Activated T-cell treated with anti-CD3 and anti-CD28 coated beads, Interleukin-2, amount 50 U/mL, for 48 hours (primary cell): ENCODE measurements around the gene PARD6B.
"Not testable (repeated sequence)": the region's sequence is repeated elsewhere in the genome, so short reads cannot be mapped to it uniquely, and the experiment has no call there.

Experiments
- DNase-seq, 2 experiments: peaks; one replicate each; pipeline ENCODE4 v3.0.0-alpha.2; 2020

Gene PARD6B

GRCh38 chr20:50777373-50777772 is 46.0 kb downstream of the PARD6B start:
- DNase-seq = no peak

GRCh38 chr20:50778994-50779393 is 47.6 kb downstream of the PARD6B start:
- DNase-seq = not testable (repeated sequence)

GRCh38 chr20:50783390-50783789 is 52.0 kb downstream of the PARD6B start:
- DNase-seq = no peak

GRCh38 chr20:50783903-50784302 is 52.5 kb downstream of the PARD6B start:
- DNase-seq = no peak

GRCh38 chr20:50784464-50784863 is 53.1 kb downstream of the PARD6B start:
- no peak for DNase-seq

GRCh38 chr20:50786703-50787102 is 55.3 kb downstream of the PARD6B start:
- DNase-seq = no peak

GRCh38 chr20:50787181-50787580 is 55.8 kb downstream of the PARD6B start:
- DNase-seq = no peak

- DNase-seq = no peak
Measured at GRCh38 chr20:50788045-50788991, 56.9 kb downstream of the PARD6B start.

- DNase-seq = no peak
Measured at GRCh38 chr20:50789968-50790650, 58.7 kb downstream of the PARD6B start.

GRCh38 chr20:50790651-50791277 is 59.4 kb downstream of the PARD6B start:
- peak; percentile 86 to 90 for DNase-seq

- no peak for DNase-seq
Measured at GRCh38 chr20:50792708-50793574, 61.6 kb downstream of the PARD6B start.

- peak; percentile 70 to 72 for DNase-seq
Measured at GRCh38 chr20:50793575-50794016, 62.2 kb downstream of the PARD6B start.

- DNase-seq = peak in 1 of 2 experiments; percentile 39
Measured at GRCh38 chr20:50794181-50794845, 62.9 kb downstream of the PARD6B start.

- DNase-seq = peak; percentile 89 to 94
Measured at GRCh38 chr20:50794846-50795634, 63.7 kb downstream of the PARD6B start, which contains the start of gene BCAS4. Gene BCAS4, plus strand, starts transcription at chr20:50795061. Its CDS starts 23 bp downstream, at chr20:50795084.

- no peak for DNase-seq
Measured at GRCh38 chr20:50797142-50797541, 65.8 kb downstream of the PARD6B start.

- DNase-seq = no peak
Measured at GRCh38 chr20:50798650-50799049, 67.3 kb downstream of the PARD6B start.

GRCh38 chr20:50799176-50799889 is 68.0 kb downstream of the PARD6B start:
- DNase-seq = no peak

- no peak for DNase-seq
Measured at GRCh38 chr20:50799890-50800550, 68.6 kb downstream of the PARD6B start.

GRCh38 chr20:50800986-50801746 is 69.8 kb downstream of the PARD6B start:
- not testable (repeated sequence) for DNase-seq
